CD4-positive, alpha-beta T cell treated with Interleukin-2 at 100 ng/mL for 4 hours (primary cell): ENCODE measurements around the gene C5AR2.
"Not testable (repeated sequence)": the region's sequence is repeated elsewhere in the genome, so short reads cannot be mapped to it uniquely, and the experiment has no call there.

Source experiments
- DNase-seq: peaks from one replicate; pipeline ENCODE4 v3.0.0-alpha.2; 2020; ENCODE audit warnings: low spot score

C5AR2 gene

GRCh38 chr19:47387623-47388022, 55.6 kb downstream of the C5AR2 start:
- DNase-seq, result not testable (repeated sequence)

DNA sequence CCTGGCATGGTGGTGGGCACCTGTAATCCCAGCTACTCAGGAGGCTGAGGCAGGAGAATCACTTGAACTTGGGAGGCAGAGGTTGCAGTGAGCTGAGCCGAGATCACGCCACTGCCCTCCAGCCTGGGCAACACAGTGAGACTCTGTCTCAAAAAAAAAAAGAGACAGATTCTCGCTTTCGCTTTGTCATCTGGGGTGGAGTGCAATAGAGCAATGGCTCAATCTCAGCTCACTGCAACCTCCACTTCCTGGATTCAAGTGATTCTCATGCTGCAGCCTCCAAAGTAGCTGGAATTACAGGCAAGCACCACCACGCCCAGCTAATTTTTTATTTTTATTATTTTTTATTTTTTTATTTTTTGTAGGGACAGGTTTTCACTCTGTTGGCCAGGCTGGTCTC, 56.7 kb downstream of the C5AR2 start:
- DNase-seq, result not testable (repeated sequence)

DNA sequence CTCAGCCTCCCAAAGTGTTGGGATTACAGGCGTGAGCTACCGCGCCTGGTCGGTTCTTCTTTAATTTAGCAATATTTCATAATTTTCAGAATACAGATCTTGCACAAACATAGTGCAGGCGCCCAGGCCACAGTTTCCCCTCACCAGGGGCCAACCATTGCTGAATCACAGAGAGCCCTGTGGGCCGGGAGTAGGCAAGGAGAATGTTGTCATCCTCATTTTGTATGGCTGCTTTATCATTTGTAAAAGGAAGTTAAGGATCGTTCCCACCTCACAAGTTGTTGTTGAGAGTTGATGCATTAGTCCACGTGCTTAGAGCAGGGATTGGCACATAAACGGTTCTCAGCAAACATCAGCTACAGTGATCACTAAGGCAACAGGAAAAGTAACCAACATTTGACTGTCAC, 57.2 kb downstream of the C5AR2 start:
- DNase-seq, result peak; percentile 9

- DNase-seq, result no peak
Observed at GRCh38 chr19:47390533-47391488, 58.8 kb downstream of the C5AR2 start.

DNA sequence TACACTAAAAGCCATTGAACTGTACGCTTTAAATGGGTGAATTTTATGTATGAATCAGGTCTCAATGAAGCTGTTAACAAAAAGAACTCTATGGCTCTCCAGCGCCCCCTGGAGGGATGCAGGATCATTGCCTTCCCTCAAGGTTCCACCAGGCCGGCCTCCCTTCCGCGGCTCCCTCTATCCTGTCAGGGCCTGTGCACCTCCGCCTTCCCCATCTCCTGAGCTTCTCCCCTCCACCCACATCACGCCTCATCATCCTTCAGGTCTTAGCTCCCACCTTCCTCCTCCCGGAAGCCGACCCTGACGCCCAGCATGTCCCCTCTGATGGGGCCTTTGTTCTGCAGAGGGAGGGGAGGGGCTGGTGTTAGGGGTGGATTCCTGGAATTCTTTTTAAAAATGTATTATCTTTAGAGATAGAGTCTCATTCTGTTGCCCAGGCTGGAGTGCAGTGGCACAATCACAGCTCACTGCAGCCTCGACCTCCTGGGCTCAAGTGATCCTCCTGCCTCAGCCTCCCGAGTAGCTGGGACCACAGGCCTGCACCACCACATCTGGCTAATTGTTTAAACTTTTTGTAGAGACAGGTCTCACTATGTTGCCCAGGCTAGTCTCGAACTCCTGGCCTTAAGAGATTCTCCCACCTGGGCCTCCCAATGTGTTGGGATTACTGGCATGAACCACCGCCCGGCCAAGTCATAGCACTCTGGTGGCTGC, 59.7 kb downstream of the C5AR2 start:
- DNase-seq, result peak; percentile 82
